ENCODE data around the gene DNAI1.
"Not testable (repeated sequence)": the region's sequence is repeated elsewhere in the genome, so short reads cannot be mapped to it uniquely, and the experiment has no call there.

GRCh38 chr9:34438465-34438864, 20.1 kb upstream of the DNAI1 start:
- TF ChIP-seq CTCF, POLR2A, POLR2AphosphoS5 (IDR thresholded peaks at IDR 0.05): not testable (repeated sequence)

Measured in prostate gland (tissue), 2 donors.